GM19193 (cell line): Measurements from ENCODE around the gene ZNF366.

Source experiments
- POLR2A ChIP-seq: IDR thresholded peaks from 4 replicates; pipeline ENCODE4 v1.6.1; 2011; ENCODE audit not compliant: insufficient read depth, insufficient read length; ENCODE audit errors: extremely low read depth

The ZNF366 gene

DNA sequence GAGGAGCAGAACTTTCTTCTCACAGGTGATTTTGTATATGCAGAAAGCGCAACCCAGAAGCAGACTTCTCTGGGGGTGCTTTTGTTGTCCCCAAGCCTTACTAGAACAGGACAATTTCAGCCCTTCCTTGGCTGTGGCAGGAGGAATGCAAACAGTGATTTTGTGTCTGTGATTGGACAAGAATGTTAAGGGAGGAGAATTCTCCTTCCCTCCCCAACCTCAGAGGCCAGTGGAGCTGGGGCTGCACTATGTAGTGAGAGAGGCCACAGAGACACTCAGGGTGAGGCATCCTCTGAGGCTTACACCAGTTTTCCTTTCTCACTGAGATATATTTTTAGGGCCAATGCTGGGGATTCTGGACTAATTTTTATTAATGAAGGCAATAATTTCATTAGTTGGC is 58.8 kb downstream of the ZNF366 start:
- no peak for TF ChIP-seq POLR2A

DNA sequence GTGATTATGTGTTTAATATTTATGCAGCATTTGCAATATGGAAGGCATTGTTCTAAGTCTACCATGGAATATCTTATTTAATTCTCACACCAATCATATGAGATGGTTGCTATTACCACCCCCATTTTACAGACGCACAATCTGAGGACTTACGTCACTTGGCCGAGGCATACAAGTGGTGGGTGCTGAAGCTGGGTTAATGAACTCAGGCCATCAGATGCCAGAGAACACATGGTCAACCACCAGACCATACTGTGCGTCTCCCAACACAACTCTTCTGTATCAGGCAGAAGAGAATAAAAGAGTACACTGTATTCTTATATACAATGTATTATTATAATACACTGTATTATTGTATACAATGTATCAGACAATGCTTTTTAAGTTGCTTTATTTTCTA is 59.5 kb downstream of the ZNF366 start:
- no peak for TF ChIP-seq POLR2A

GRCh38 chr5:72445969-72446368 is 61.2 kb downstream of the ZNF366 start:
- no peak for TF ChIP-seq POLR2A

- TF ChIP-seq POLR2A: no peak
These were observed 63.3 kb downstream of the ZNF366 start for GRCh38 chr5:72443883-72444282.

- no peak for TF ChIP-seq POLR2A
These were observed 65.2 kb downstream of the ZNF366 start for GRCh38 chr5:72441862-72442540.

DNA sequence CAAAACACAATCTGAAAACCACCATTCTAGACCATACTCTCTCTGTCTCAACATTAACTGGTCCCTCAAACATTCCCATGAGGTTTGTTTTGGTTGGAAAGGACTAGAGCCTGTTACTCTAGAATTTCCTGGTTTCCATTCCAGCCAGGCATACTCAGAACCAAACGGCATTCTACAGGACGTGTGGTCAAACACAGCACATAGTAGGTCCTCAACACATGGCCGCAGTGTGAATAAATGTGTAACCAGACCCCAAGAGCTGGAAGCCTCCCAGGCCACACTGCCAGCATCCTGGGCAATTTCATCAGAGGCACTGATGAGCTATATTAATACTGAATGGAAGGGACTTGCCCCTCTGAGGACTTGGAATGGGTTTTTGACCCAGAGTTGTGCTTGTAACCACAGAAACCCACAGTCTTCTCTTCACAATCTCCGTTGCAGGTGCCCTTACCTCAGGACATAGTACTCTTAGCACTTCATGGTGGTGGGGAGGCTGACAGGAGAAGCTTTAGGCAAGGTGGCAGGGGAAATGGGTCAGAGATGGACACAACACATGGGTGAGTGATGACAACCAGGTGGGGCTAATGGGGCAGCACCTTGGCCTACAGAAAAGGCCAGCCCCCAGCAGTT is 66.0 kb downstream of the ZNF366 start:
- no peak for TF ChIP-seq POLR2A

GRCh38 chr5:72440207-72440638 is 67.0 kb downstream of the ZNF366 start:
- no peak for TF ChIP-seq POLR2A

- TF ChIP-seq POLR2A: no peak
These were observed 68.0 kb downstream of the ZNF366 start for GRCh38 chr5:72439192-72439591.

DNA sequence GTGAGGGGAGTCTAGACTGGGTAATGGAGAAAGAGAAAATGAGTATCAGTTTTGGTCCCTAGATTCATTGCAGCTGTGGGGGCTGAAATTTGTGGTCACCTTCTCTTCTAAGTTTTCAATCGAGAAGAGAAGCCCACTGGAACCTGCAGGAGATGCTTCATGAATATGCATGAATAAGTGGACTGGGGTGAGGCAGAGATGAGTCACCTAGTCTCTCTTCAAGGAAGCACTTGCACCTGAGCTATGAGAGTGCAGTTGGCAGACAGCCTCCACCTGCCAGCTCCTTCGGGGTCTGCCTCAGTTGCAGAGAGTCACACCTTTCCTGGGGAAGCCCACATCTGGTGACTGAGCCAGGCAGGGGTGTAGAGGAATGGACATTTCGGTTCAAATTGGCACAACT is 69.1 kb downstream of the ZNF366 start:
- TF ChIP-seq POLR2A: no peak

- no peak for TF ChIP-seq POLR2A
These were observed 70.3 kb downstream of the ZNF366 start for GRCh38 chr5:72436796-72437471.

GRCh38 chr5:72434781-72435437 is 72.3 kb downstream of the ZNF366 start:
- TF ChIP-seq POLR2A: no peak

- TF ChIP-seq POLR2A: no peak
These were observed 73.0 kb downstream of the ZNF366 start for GRCh38 chr5:72434056-72434780.

- no peak for TF ChIP-seq POLR2A
These were observed 73.7 kb downstream of the ZNF366 start for GRCh38 chr5:72433522-72433921.

DNA sequence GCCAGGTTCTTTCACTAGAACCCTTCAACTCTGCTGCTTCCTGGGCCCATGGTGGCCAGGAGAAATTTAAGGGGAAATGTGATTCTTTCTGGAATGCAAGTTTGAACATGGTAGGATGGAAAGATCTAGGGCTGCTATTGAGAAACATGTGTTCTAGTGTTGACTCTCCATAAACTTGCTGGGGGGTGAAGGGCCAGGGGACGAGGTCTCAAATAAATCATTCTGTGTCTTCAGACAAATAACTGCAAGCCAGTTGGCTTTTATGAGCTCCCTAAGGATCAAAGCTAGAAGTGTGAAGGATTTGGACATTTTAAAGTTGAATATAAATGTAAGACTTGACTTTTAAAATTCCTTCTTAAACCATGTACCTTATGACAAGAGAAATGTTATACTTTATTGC is 78.5 kb downstream of the ZNF366 start:
- no peak for TF ChIP-seq POLR2A
